NCI-H345 treated with DMSO at 0.1 percent for 48 hours (cell line): Measurements from ENCODE around the gene PRAMEF5.
"Not testable (repeated sequence)": the region's sequence is repeated elsewhere in the genome, so short reads cannot be mapped to it uniquely, and the experiment has no call there.

ENCODE experiments used
- DNase-seq: peaks from one replicate; lab custom pipeline; 2025; ENCODE audit not compliant: unreplicated experiment; lab: John Stamatoyannopoulos, UW

Gene PRAMEF5

DNA sequence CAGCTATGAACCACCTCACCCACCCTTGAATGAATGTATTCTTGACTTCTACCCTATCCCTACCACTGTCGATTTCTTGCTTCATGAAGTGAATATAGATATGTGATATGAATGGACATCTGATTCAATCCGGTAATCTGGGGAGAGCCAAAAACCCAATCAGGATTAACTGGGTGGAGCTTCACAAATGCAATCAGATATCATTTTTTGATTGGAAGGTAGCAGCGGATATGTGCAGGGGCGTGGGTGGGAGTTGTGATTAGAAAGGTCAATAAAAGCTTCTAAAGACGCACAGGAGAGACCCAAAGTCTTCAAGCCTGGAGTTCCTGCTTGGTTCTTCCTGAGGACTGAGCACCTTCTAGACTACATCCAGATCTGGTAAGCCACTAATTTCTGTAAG, at the start of gene PRAMEF5:
TSS of gene PRAMEF5 (plus strand) at position 301 of the 400 bp plus-strand sequence. CDS start 5,071 bp downstream, outside the sequence.
- not testable (repeated sequence) for DNase-seq

DNA sequence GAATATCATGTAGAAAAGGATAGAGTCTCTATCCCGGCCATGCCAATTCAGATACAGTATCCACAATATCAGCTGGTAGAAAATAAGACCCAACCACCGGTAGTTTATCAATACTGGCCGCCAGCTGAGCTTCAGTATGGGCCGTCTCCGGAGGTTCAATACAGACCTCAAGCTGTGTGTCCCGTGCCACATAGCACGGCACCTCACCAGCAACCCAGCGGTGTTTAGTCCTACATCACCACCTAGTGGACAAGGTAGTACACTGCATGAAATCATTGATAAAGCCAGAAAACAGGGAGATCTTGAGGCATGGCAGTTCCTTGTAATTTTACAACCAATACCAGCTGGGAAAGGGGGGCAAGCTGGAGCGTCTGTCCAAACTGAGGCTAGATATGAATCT, 45.3 kb upstream of the PRAMEF5 start:
- not testable (repeated sequence) for DNase-seq

- not testable (repeated sequence) for DNase-seq
Observed at GRCh38 chr1:13216619-13217018, 37.4 kb upstream of the PRAMEF5 start.

- DNase-seq = not testable (repeated sequence)
Observed at GRCh38 chr1:13219203-13219602, 34.8 kb upstream of the PRAMEF5 start.

GRCh38 chr1:13222788-13223187, 31.2 kb upstream of the PRAMEF5 start:
- DNase-seq = not testable (repeated sequence)

- no peak for DNase-seq
Observed at GRCh38 chr1:13224480-13225060, 29.4 kb upstream of the PRAMEF5 start.

DNA sequence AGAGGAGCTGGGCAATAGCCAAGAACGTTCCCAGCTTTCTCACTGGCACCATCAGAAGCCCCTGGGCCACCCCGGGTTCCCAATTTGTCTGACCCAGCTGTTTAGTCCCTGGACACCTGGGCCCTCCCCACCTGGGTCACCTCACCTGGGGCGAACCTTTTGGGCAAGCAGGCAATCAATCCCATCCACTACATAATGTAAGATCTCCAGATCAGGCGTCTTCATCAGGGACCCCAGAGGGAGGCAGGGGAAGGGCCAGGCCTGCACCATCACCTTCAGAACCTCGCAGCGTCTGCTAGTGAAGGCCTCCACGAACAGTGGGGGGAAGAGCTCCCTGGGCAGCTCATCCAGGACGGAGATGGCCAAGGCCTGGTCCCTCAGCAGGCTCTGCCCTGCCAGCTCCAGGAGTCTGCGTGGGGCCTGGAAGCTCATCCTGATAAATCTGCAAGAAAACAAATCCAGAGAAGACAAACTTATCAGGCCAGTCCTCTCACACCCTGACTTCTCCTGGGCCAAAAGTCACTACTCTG, 28.3 kb upstream of the PRAMEF5 start, which contains the start of gene PRAMEF18:
TSS of gene PRAMEF18 (minus strand) at position 480 of the 530 bp plus-strand sequence. CDS start at position 432, 48 bp downstream.
- DNase-seq = not testable (repeated sequence)

DNA sequence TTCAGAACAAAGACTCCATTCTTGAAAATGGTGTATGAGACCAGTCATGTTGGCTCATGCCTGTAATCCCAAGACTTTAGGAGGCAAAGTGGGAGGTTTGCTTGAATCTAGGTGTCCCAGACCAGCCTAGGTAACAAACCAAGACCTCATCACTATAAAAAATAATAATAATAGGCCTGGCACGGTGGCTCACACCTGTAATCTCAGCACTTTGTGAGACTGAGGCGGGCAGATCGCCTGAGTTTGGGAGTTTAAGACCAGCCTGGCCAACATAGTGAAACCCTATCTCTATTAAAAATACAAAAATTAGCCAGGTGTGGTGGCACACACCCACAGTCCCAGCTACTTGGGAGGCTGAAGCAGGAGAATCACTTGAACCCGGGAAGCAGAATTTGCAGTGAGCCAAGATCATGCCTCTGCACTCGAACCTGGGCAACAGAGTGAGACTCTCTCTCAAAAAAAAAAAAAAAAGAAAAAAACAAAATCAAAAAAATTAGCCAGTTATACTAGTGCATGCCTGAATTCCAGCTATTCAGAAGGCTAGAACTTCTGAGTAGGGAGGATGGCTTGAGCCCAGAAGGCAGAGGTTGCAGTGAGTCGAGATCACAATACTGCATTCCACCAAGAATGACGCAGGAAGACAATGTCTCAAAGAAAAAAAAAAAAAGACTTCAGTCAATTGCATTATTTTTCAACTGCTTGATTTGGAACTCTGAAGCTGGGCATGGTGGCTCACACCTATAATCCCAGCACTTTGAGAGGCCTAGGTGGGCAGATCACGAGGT, 26.5 kb upstream of the PRAMEF5 start:
- not testable (repeated sequence) for DNase-seq

DNA sequence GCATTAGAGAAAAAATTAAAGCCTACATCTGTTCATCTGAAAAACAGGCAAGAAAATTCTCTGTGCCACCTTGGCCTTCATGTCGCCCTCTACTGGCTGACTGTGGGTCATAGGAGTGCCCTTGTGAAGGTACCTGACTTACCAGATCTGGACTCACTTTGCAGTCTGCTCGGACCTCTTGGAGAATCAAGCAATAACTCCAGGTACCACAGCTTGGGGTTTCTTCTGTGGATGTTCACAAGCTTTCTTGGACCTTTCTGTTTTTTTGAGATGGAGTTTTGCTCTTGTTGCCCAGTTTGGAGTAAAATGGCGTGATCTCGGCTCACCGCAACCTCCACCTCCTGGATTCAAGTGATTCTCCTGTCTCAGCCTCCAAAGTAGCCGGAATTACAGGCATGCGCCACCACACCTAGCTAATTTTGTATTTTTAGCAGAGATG, 25.6 kb upstream of the PRAMEF5 start:
- DNase-seq = no peak

DNA sequence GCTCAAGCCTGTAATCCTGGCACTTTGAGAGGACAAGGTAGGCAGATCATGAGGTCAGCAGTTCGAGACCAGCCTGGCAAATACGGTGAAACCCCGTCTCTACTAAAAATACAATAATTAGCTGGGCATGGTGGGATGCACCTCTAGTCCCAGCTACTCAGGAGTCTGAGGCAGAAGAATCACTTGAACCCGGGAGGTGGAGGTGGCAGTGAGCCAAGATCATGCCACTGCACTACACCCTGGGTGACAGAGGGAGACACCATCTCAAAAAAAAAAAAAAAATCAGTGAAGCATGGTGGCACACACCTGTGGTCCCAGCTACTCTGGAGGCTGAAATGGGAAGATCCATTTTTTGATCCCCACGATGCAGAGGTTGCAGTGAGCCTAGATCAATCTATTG, 23.9 kb upstream of the PRAMEF5 start:
- DNase-seq = not testable (repeated sequence)

DNA sequence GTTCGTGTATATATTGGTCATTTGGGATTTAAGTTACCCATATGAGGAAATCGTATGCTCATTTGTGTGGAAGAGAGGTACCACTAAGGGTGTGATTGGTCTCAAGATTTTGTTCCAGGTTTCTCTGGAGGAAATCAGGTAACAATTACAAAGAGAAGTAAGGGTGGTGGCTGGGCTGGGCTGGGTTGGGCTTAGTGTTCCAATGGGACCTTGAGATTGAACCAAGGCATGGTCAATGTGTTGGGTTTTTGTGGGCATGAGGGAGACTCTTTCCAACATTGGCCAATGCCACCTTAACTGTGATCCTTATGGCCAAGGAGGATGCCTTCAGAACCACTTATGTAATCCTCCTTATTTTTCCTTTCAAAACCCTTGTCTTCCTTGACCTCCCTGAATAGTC, 23.4 kb upstream of the PRAMEF5 start:
- not testable (repeated sequence) for DNase-seq

DNA sequence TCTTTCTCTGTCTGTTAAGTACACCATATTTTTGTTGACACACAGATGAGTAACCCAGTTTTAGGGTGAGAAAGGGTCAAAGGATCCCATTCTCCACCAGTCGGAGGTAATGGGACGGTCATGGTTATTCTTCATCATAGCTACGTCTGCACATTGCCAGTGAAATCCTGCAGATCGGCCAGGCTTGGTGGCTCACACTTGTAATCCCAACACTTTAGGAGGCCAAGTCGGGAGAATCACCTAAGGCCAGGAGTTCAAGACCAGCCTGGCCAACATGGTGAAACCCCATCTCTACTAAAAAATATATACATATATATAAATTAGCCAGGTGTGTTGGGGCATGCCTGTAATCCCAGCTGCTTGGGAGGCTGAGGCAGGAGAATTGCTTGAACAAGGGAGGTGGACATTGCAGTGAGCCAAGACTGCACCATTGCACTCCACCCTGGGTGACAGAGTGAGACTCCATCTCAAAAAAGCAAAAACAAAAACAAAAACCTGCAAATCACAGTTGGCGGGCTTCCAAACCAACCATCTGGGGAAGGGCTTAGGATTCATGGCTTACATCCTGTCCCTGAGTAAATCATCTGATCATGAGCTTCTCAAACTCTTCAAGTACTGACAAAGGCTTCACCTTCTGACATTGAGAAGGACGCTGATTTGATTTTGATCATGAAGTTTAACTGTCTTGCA, 22.8 kb upstream of the PRAMEF5 start:
- not testable (repeated sequence) for DNase-seq

DNA sequence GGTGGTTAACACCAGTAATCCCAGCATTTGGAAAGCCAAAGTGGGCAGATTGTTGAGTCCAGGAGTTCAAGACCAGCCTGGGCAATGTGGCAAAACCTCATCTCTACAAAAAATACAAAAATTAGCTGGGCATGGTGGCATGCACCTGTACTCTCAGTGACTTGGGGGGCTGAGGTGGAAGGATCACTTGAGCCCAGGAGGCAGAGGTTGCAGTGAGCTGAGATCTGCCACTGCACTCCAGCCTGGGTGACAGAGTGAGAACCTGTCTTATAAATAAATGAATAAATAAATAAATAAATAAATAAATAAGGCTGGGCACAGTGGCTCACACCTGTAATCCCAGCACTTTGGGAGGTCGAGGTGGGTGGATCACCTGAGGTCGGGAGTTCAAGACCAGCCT, 21.9 kb upstream of the PRAMEF5 start:
- not testable (repeated sequence) for DNase-seq

DNA sequence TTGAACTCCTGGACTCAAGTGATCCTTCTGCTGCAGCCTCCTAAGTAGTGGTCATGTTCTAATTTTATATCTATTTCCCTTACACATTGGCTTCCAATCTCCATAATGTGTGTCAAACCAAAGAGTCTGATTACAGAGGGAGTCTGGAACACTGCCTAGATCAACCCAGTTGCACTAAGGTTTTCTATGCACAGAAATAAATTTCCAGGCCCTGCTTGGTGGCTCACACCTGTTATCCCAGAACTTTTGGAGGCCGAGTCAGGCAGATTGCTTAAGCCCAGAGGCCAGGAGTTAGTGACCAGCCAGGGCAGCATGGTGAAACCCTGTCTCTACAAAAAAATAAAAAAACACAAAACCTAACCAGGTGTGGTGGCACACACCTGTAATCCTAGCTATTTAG, 19.9 kb upstream of the PRAMEF5 start:
- DNase-seq = not testable (repeated sequence)

- DNase-seq = not testable (repeated sequence)
Observed at GRCh38 chr1:13237572-13237971, 16.4 kb upstream of the PRAMEF5 start.

DNA sequence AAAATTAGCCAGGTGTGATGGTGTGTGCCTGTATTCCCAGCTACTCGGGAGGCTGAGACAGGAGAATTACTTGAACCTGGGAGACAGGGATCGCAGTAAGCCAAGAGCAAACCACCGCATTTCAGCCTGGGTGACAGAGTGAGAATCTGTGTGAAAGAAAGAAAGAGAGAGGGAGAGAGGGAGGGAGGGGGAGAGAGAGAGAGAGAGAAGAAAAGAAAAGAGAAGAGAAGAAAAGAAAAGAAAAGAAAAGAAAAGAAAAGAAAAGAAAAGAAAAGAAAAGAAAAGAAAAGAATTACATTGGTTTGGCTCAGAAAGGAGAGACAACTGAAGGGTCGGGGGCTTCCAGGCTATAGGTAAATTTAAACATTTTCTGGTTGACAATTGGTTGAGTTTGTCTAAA, 14.4 kb upstream of the PRAMEF5 start:
- DNase-seq = not testable (repeated sequence)

- not testable (repeated sequence) for DNase-seq
Observed at GRCh38 chr1:13243536-13244263, 10.3 kb upstream of the PRAMEF5 start.

DNA sequence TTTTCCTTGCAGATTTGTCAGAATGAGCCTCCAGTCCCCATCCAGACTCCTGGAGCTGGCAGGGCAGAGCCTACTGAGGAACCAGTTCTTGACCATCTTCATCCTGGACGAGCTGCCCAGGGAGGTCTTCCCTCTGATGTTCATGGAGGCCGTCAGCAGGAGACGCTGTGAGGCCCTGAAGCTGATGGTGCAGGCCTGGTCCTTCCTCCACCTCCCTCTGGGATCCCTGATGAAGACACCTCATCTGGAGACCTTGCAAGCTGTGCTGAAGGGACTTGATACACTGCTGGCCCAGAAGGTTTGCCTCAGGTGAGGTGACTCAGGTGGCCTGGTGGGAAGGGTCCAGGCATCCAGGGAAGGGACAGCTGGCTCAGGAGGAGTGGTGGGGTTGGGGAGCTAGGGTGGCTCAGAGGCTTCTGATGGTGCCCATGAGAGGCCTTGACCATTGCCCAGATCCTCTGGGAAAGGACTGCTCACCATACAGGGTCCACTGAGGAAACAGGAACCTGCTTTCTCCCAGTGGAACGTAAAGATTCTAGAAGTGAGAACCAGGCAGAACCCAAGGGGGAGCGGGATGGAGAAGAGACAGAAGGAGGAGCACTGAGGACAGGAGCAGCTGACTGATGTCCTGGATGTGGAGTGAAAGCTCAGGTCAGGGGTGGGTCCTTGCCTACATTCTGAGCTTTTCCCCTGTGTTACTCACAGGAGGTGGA, 8.0 kb upstream of the PRAMEF5 start:
- not testable (repeated sequence) for DNase-seq

- DNase-seq = not testable (repeated sequence)
Observed at GRCh38 chr1:13246554-13246871, 7.5 kb upstream of the PRAMEF5 start.

DNA sequence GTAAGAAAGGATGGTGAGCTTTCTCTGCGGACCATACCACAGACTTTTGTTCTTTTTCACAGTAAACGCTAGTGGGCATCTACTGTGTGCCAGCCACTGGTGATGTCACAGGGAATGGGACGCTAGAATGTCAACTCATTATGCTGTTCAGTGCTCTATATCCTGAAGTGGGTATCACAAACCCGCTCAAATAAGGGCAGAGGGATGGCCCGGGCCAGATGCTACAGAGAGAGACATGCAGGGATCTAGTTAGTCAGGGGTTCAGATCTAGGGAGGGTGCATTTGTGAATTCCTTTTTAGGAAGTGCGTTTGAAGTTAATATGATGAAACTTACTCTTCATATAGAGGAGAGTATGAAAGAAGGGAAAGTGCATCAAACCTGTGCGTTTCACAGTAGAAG, 6.9 kb upstream of the PRAMEF5 start:
- DNase-seq = not testable (repeated sequence)
